Measurements from ENCODE around the gene BMPR1A.

Gene BMPR1A

GRCh38 chr10:86715156-86715795 lies 41.1 kb upstream of the BMPR1A start:
- Histone ChIP-seq H3K27ac (ENCODE audit: low read depth, low read length) (no peak overlapping the region), H3K36me3 (ENCODE audit: control insufficient read depth, low read length) (no peaks in the 10 kb centered on the region), H3K79me2 (ENCODE audit: control insufficient read depth, low read length) (no peaks in the 10 kb centered on the region), H4K20me1 (ENCODE audit: control insufficient read depth, insufficient read depth, low read depth, low read length) (no peaks in the 10 kb centered on the region), H3K4me2 (ENCODE audit: low read length) (no peak overlapping the region), H3F3A (ENCODE audit: control insufficient read depth, insufficient read depth) (no peaks in the 10 kb centered on the region), H3K9me3 (ENCODE audit: control insufficient read depth, insufficient read depth, low read length) (no peaks in the 10 kb centered on the region), H3K4me3 (ENCODE audit: low read length) (no peak overlapping the region), H3K4me1 (ENCODE audit: control insufficient read depth, low read length) (peaks cover 13% of the 10 kb centered on the region), H3K27me3 (ENCODE audit: control insufficient read depth, low read length) (peaks cover 8% of the 10 kb centered on the region), H3K9me2 (replicated peaks; ENCODE audit: control insufficient read depth, low read length) (no peaks in the 10 kb centered on the region)
- TF ChIP-seq CTCF (IDR thresholded peaks at IDR 0.05; ENCODE audit: low read depth, low read length, poor library complexity, severe bottlenecking) (no peak), EZH2phosphoT487 (IDR thresholded peaks at IDR 0.05; ENCODE audit: borderline replicate concordance, low read length) (no peak)

DNA sequence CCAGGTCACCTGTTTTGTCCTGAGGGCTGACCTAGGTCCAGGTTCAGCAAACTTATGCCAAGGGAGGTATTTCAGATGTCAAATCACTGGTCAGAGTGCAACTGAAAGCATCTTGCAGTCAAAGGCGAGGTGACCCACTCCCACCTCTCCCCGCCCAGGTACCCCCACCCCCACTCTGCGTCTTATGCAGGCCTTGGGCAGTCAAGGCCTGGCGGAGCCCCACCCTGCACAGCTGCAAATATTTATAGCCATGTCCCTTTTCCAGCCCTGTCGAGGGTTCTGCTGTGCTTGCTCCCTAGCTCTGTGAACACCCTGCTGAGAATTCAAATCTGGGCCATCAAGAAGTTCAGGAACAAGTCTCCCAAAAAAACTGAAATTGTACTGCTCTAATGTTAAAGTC lies 40.6 kb upstream of the BMPR1A start:
- Histone ChIP-seq H3K36me3 (ENCODE audit: control insufficient read depth, low read length) (no peaks in the 10 kb centered on the region), H3K9me2 (replicated peaks; ENCODE audit: control insufficient read depth, low read length) (no peaks in the 10 kb centered on the region), H3K27me3 (ENCODE audit: control insufficient read depth, low read length) (peaks cover 8% of the 10 kb centered on the region), H3F3A (ENCODE audit: control insufficient read depth, insufficient read depth) (no peaks in the 10 kb centered on the region), H3K27ac (ENCODE audit: low read depth, low read length) (no peak overlapping the region), H3K9me3 (ENCODE audit: control insufficient read depth, insufficient read depth, low read length) (no peaks in the 10 kb centered on the region), H3K4me2 (ENCODE audit: low read length) (no peak overlapping the region), H3K4me3 (ENCODE audit: low read length) (no peak overlapping the region), H4K20me1 (ENCODE audit: control insufficient read depth, insufficient read depth, low read depth, low read length) (no peaks in the 10 kb centered on the region), H3K4me1 (ENCODE audit: control insufficient read depth, low read length) (peaks cover 10% of the 10 kb centered on the region), H3K79me2 (ENCODE audit: control insufficient read depth, low read length) (no peaks in the 10 kb centered on the region)
- TF ChIP-seq EZH2phosphoT487 (IDR thresholded peaks at IDR 0.05; ENCODE audit: borderline replicate concordance, low read length) (no peak), CTCF (IDR thresholded peaks at IDR 0.05; ENCODE audit: low read depth, low read length, poor library complexity, severe bottlenecking) (no peak)

DNA sequence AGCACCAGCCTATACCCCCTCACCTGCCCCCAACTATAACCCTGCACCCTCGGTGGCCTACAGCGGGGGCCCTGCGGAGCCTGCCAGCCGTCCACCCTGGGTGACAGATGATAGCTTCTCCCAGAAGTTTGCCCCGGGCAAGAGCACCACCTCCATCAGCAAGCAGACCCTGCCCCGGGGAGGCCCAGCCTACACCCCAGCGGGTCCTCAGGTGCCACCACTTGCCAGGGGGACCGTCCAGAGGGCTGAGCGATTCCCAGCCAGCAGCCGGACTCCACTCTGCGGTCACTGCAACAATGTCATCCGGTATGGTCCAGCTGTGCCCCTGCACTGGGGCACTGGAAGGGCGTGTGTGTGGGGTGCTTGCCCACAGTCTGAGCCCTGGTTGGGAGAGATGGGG lies 40.0 kb upstream of the BMPR1A start:
- Histone ChIP-seq H3F3A (ENCODE audit: control insufficient read depth, insufficient read depth) (no peaks in the 10 kb centered on the region), H3K4me3 (ENCODE audit: low read length) (no peak overlapping the region), H3K36me3 (ENCODE audit: control insufficient read depth, low read length) (no peaks in the 10 kb centered on the region), H3K4me1 (ENCODE audit: control insufficient read depth, low read length) (peaks cover 8% of the 10 kb centered on the region), H3K9me2 (replicated peaks; ENCODE audit: control insufficient read depth, low read length) (no peaks in the 10 kb centered on the region), H3K27ac (ENCODE audit: low read depth, low read length) (no peak overlapping the region), H3K79me2 (ENCODE audit: control insufficient read depth, low read length) (no peaks in the 10 kb centered on the region), H3K9me3 (ENCODE audit: control insufficient read depth, insufficient read depth, low read length) (no peaks in the 10 kb centered on the region), H3K27me3 (ENCODE audit: control insufficient read depth, low read length) (peaks cover 13% of the 10 kb centered on the region), H4K20me1 (ENCODE audit: control insufficient read depth, insufficient read depth, low read depth, low read length) (no peaks in the 10 kb centered on the region), H3K4me2 (ENCODE audit: low read length) (no peak overlapping the region)
- TF ChIP-seq EZH2phosphoT487 (IDR thresholded peaks at IDR 0.05; ENCODE audit: borderline replicate concordance, low read length) (no peak), CTCF (IDR thresholded peaks at IDR 0.05; ENCODE audit: low read depth, low read length, poor library complexity, severe bottlenecking) (no peak)

All from DOHH2 (cell line).